Effector memory CD4-positive, alpha-beta T cell (primary cell): ENCODE measurements around the gene PROZ.

Experiments
- DNase-seq, 3 donors: peaks; one replicate each; pipeline ENCODE4 v3.0.0-alpha.2; 2020
- H3K27ac ChIP-seq: 2 replicates; pipeline ENCODE4 v1.7.0; 2013; ENCODE audit warnings: mild to moderate bottlenecking, low read length, moderate library complexity; ENCODE audit not compliant: insufficient read depth, poor library complexity, severe bottlenecking
- H3K27me3 ChIP-seq: replicated peaks from 2 replicates; pipeline ENCODE4 v1.7.0; 2013; ENCODE audit warnings: mild to moderate bottlenecking, low read length; ENCODE audit not compliant: insufficient read depth, control insufficient read depth, poor library complexity, severe bottlenecking
- H3K36me3 ChIP-seq: 2 replicates; pipeline ENCODE4 v1.7.0; 2013; ENCODE audit warnings: mild to moderate bottlenecking, low read length, moderate library complexity; ENCODE audit not compliant: control insufficient read depth, insufficient read depth
- H3K4me1 ChIP-seq: 2 replicates; pipeline ENCODE4 v1.7.0; 2013; ENCODE audit warnings: low read length, mild to moderate bottlenecking; ENCODE audit not compliant: control insufficient read depth, insufficient read depth, poor library complexity, severe bottlenecking
- H3K4me3 ChIP-seq: 2 replicates; pipeline ENCODE4 v1.7.0; 2013; ENCODE audit warnings: low read length, low read depth, mild to moderate bottlenecking; ENCODE audit not compliant: insufficient read depth, poor library complexity, severe bottlenecking
- H3K9me3 ChIP-seq: 2 replicates; pipeline ENCODE4 v1.7.0; 2013; ENCODE audit warnings: mild to moderate bottlenecking, low read length, moderate library complexity; ENCODE audit not compliant: control insufficient read depth

PROZ gene

GRCh38 chr13:113207890-113208420 is 49.5 kb downstream of the PROZ start:
- peak overlapping the region; percentile 91 for H3K4me3 ChIP-seq
- H3K4me1 ChIP-seq: peaks cover 26% of the 10 kb centered on the region
- H3K27ac ChIP-seq: peak overlapping the region; percentile 93
- no peak for DNase-seq
- no peaks in the 10 kb centered on the region for H3K9me3 ChIP-seq
- no peaks in the 10 kb centered on the region for H3K27me3 ChIP-seq
- peaks cover 4% of the 10 kb centered on the region for H3K36me3 ChIP-seq

GRCh38 chr13:113208421-113209335 is 50.2 kb downstream of the PROZ start, which contains the start of gene PCID2:
PCID2 (minus strand) TSS chr13:113208669; CDS start chr13:113208634, 35 bp downstream.
- peaks cover 23% of the 10 kb centered on the region for H3K4me1 ChIP-seq
- H3K27ac ChIP-seq: peak within 1 kb of the TSS; percentile 93
- H3K4me3 ChIP-seq: peak within 1 kb of the TSS; percentile 91
- DNase-seq: peak; percentile 81 to 84 (median 83)
- no peaks in the 10 kb centered on the region for H3K9me3 ChIP-seq
- H3K36me3 ChIP-seq: peaks cover 4% of the 10 kb centered on the region
- no peaks in the 10 kb centered on the region for H3K27me3 ChIP-seq

- peaks cover 7% of the 10 kb centered on the region for H3K36me3 ChIP-seq
- no peaks in the 10 kb centered on the region for H3K27me3 ChIP-seq
- H3K9me3 ChIP-seq: no peaks in the 10 kb centered on the region
- peak within 1 kb of the TSS; percentile 91 for H3K4me3 ChIP-seq
- peak within 1 kb of the TSS; percentile 93 for H3K27ac ChIP-seq
- peaks cover 20% of the 10 kb centered on the region for H3K4me1 ChIP-seq
- peak; percentile 54 to 60 (median 55) for DNase-seq
Measured at GRCh38 chr13:113209336-113209758, 50.9 kb downstream of the PROZ start, which contains the start of gene CUL4A. CUL4A (plus strand) TSS chr13:113209613; CDS start chr13:113209628, 15 bp downstream.

- Histone ChIP-seq H3K27ac (peak overlapping the region; percentile 93), H3K36me3 (peaks cover 7% of the 10 kb centered on the region), H3K9me3 (no peaks in the 10 kb centered on the region), H3K27me3 (no peaks in the 10 kb centered on the region), H3K4me3 (peak overlapping the region; percentile 52), H3K4me1 (peaks cover 25% of the 10 kb centered on the region)
- peak; percentile 73 to 78 (median 78) for DNase-seq
Measured at GRCh38 chr13:113209759-113210421, 51.4 kb downstream of the PROZ start.

- H3K27me3 ChIP-seq: no peaks in the 10 kb centered on the region
- H3K4me1 ChIP-seq: peaks cover 29% of the 10 kb centered on the region
- no peaks in the 10 kb centered on the region for H3K9me3 ChIP-seq
- no peak overlapping the region for H3K4me3 ChIP-seq
- DNase-seq: no peak
- peaks cover 3% of the 10 kb centered on the region for H3K36me3 ChIP-seq
- no peak overlapping the region for H3K27ac ChIP-seq
Measured at GRCh38 chr13:113210833-113211232, 52.4 kb downstream of the PROZ start.

- Histone ChIP-seq H3K36me3 (peaks cover 3% of the 10 kb centered on the region), H3K27me3 (no peaks in the 10 kb centered on the region), H3K4me3 (no peak overlapping the region), H3K9me3 (no peaks in the 10 kb centered on the region), H3K4me1 (peaks cover 29% of the 10 kb centered on the region), H3K27ac (no peak overlapping the region)
- DNase-seq: no peak
Measured at GRCh38 chr13:113211774-113212173, 53.3 kb downstream of the PROZ start.

- no peak overlapping the region for H3K4me3 ChIP-seq
- peaks cover 13% of the 10 kb centered on the region for H3K4me1 ChIP-seq
- H3K36me3 ChIP-seq: peaks cover 16% of the 10 kb centered on the region
- no peak for DNase-seq
- H3K27me3 ChIP-seq: no peaks in the 10 kb centered on the region
- H3K27ac ChIP-seq: no peak overlapping the region
- no peaks in the 10 kb centered on the region for H3K9me3 ChIP-seq
Measured at GRCh38 chr13:113216254-113217048, 58.0 kb downstream of the PROZ start.

- H3K27me3 ChIP-seq: no peaks in the 10 kb centered on the region
- H3K4me1 ChIP-seq: peaks cover 13% of the 10 kb centered on the region
- H3K4me3 ChIP-seq: no peak overlapping the region
- no peaks in the 10 kb centered on the region for H3K9me3 ChIP-seq
- no peak for DNase-seq
- peaks cover 16% of the 10 kb centered on the region for H3K36me3 ChIP-seq
- no peak overlapping the region for H3K27ac ChIP-seq
Measured at GRCh38 chr13:113218586-113218985, 60.1 kb downstream of the PROZ start.

- no peak overlapping the region for H3K27ac ChIP-seq
- no peaks in the 10 kb centered on the region for H3K9me3 ChIP-seq
- H3K36me3 ChIP-seq: peaks cover 17% of the 10 kb centered on the region
- H3K4me1 ChIP-seq: peaks cover 9% of the 10 kb centered on the region
- no peak overlapping the region for H3K4me3 ChIP-seq
- no peaks in the 10 kb centered on the region for H3K27me3 ChIP-seq
- no peak for DNase-seq
Measured at GRCh38 chr13:113219256-113219940, 61.0 kb downstream of the PROZ start.
